PC-9 (cell line): Measurements from ENCODE around the gene ZNF236. TPM values are rescaled to one million over a fixed set of nuclear protein-coding genes. Genes with fewer than 3 reads are reported as not detected.

Experiments used
- BruUV-seq: library from RNA; stranded (reverse); fragments of 400-500 nt; replicated peaks from 2 replicates; lab custom pipeline; 2021; lab: Mats Ljungman, UMichigan
- CTCF ChIA-PET: fragments of 300-600 bp; sonication (Branson Sonifier 250); formaldehyde crosslinking; loops from one replicate; lab custom pipeline; 2022; ENCODE audit warnings: antibody characterized with exemption; lab: Charles Lee
- POLR2A ChIA-PET: fragments of 300-600 bp; sonication (Branson Sonifier 250); formaldehyde crosslinking; loops from one replicate; lab custom pipeline; 2022; ENCODE audit warnings: antibody characterized with exemption; ENCODE audit not compliant: unreplicated experiment; lab: Charles Lee
- DNase-seq, 2 experiments: peaks; one replicate each; pipeline versions ENCODE4 v3.0.0 to v3.0.0-alpha.2; 2015 to 2022; ENCODE audit warnings: mixed read lengths in 1 of 2
- H2AFZ ChIP-seq: fragments of 200-600 bp; sonication (generic); 2 replicates; pipeline ENCODE4 v1.8.1; 2017; ENCODE audit warnings: antibody characterized with exemption
- H3F3A ChIP-seq: fragments of 200-600 bp; sonication (generic); 2 replicates; pipeline ENCODE4 v1.8.1; 2017; ENCODE audit warnings: antibody characterized with exemption, mild to moderate bottlenecking, low read depth; ENCODE audit not compliant: insufficient read depth
- H3K27ac ChIP-seq: fragments of 200-600 bp; sonication (generic); 2 replicates; pipeline ENCODE4 v1.6.1; 2016; ENCODE audit warnings: mixed run types
- H3K27me3 ChIP-seq: fragments of 200-600 bp; sonication (generic); 2 replicates; pipeline ENCODE4 v1.6.1; 2016; ENCODE audit warnings: low read depth, mixed run types; ENCODE audit not compliant: insufficient read depth
- H3K36me3 ChIP-seq: fragments of 200-600 bp; sonication (generic); 2 replicates; pipeline ENCODE4 v1.6.1; 2016; ENCODE audit warnings: low read depth, mixed run types
- H3K4me1 ChIP-seq: fragments of 200-600 bp; sonication (generic); replicated peaks from 2 replicates; pipeline ENCODE4 v1.6.1; 2016; ENCODE audit warnings: mixed run types; ENCODE audit not compliant: insufficient read depth
- H3K4me2 ChIP-seq: fragments of 200-600 bp; sonication (generic); 2 replicates; pipeline ENCODE4 v1.6.1; 2017; ENCODE audit warnings: mixed run types
- H3K4me3 ChIP-seq: fragments of 200-600 bp; sonication (generic); 2 replicates; pipeline ENCODE4 v1.6.1; 2016; ENCODE audit warnings: mixed run types
- H3K79me2 ChIP-seq: fragments of 200-600 bp; sonication (generic); 2 replicates; pipeline ENCODE4 v1.6.1; 2017; ENCODE audit warnings: low read depth, mixed run types
- H3K9me2 ChIP-seq: fragments of 200-600 bp; sonication (generic); 2 replicates; pipeline ENCODE4 v1.8.1; 2017; ENCODE audit warnings: mild to moderate bottlenecking; ENCODE audit not compliant: insufficient read depth
- H3K9me3 ChIP-seq: fragments of 200-600 bp; sonication (generic); 2 replicates; pipeline ENCODE4 v1.8.1; 2016; ENCODE audit warnings: low read depth; ENCODE audit not compliant: insufficient read depth
- H4K20me1 ChIP-seq: fragments of 200-600 bp; sonication (generic); 2 replicates; pipeline ENCODE4 v1.8.1; 2017; ENCODE audit not compliant: insufficient read depth
- EZH2 ChIP-seq: fragments of 200-600 bp; sonication (generic); IDR thresholded peaks from 2 replicates; pipeline ENCODE4 v1.8.0; 2017; ENCODE audit warnings: antibody characterized with exemption, low read depth
- intact Hi-C: fragments of 100-400 bp; cut with micrococcal nuclease; formaldehyde crosslinking; loops from one replicate; pipeline ENCODE4 v1.10.0; 2022; ENCODE audit not compliant: unreplicated experiment
- total RNA-seq: library from RNA; stranded (reverse); gene quantifications from 2 replicates; pipeline ENCODE4 v1.2.3, GENCODE V29; 2021
- TF ChIP-seq, protein P1 (sequence below): fragments of 200-600 bp; sonication (generic); conservative IDR thresholded peaks from 2 replicates; pipeline ENCODE4 v1.6.1; 2017; ENCODE audit warnings: mixed run types, antibody characterized with exemption, mild to moderate bottlenecking, moderate library complexity

Gene ZNF236
- total RNA-seq, 1 experiment from 2014 or later = 10.8 TPM

DNA sequence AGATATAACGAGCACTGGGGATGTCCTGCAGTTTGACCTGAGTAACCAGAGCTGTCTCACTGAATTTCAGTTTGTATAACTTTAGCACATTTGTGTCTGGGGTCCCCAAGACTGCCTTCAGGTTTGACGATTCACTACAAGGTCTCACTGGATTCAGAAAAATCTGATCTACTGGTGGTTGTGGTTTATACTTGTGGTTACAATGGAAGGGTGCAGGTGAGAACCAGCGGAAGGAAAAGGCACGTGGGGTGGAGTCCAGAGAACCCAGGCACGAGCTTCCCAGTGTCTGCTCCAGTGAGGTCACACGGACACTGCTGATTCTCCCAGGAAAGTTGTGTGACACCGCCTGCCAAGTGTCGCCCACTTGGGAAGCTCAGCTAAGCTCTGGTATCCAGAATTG, 126.0 kb downstream of the ZNF236 start:
- TF ChIP-seq EZH2 = no peak
- TF ChIP-seq, protein P1, sequence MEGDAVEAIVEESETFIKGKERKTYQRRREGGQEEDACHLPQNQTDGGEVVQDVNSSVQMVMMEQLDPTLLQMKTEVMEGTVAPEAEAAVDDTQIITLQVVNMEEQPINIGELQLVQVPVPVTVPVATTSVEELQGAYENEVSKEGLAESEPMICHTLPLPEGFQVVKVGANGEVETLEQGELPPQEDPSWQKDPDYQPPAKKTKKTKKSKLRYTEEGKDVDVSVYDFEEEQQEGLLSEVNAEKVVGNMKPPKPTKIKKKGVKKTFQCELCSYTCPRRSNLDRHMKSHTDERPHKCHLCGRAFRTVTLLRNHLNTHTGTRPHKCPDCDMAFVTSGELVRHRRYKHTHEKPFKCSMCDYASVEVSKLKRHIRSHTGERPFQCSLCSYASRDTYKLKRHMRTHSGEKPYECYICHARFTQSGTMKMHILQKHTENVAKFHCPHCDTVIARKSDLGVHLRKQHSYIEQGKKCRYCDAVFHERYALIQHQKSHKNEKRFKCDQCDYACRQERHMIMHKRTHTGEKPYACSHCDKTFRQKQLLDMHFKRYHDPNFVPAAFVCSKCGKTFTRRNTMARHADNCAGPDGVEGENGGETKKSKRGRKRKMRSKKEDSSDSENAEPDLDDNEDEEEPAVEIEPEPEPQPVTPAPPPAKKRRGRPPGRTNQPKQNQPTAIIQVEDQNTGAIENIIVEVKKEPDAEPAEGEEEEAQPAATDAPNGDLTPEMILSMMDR = no peak
- intact Hi-C loops = no loop called here
- Histone ChIP-seq H3K27ac (no peak overlapping the region), H2AFZ (no peak overlapping the region), H3K9me2 (no peaks in the 10 kb centered on the region), H3K36me3 (no peaks in the 10 kb centered on the region), H3F3A (no peaks in the 10 kb centered on the region), H3K4me3 (no peak overlapping the region), H3K9me3 (no peaks in the 10 kb centered on the region), H3K4me2 (no peak overlapping the region), H3K27me3 (no peaks in the 10 kb centered on the region), H3K4me1 (no peaks in the 10 kb centered on the region), H4K20me1 (no peaks in the 10 kb centered on the region), H3K79me2 (no peaks in the 10 kb centered on the region)
- ChIA-PET CTCF (no interaction called here), POLR2A (no interaction called here)
- no peak for DNase-seq
- no TSS peak for BruUV-seq

GRCh38 chr18:76951456-76952247, 129.3 kb downstream of the ZNF236 start:
- intact Hi-C loops = no loop called here
- no TSS peak for BruUV-seq
- no peaks in the 10 kb centered on the region for H3K36me3 ChIP-seq
- no peaks in the 10 kb centered on the region for H3K27me3 ChIP-seq
- H3K27ac ChIP-seq = no peak overlapping the region
- no peaks in the 10 kb centered on the region for H3K9me3 ChIP-seq
- ChIA-PET POLR2A (no interaction called here), CTCF (no interaction called here)
- H2AFZ ChIP-seq = no peak overlapping the region
- TF ChIP-seq EZH2 = no peak
- TF ChIP-seq, protein P1 = no peak
- H3K9me2 ChIP-seq = no peaks in the 10 kb centered on the region
- H3K4me1 ChIP-seq = no peaks in the 10 kb centered on the region
- no peaks in the 10 kb centered on the region for H3K79me2 ChIP-seq
- no peaks in the 10 kb centered on the region for H4K20me1 ChIP-seq
- no peak overlapping the region for H3K4me2 ChIP-seq
- H3F3A ChIP-seq = no peaks in the 10 kb centered on the region
- no peak for DNase-seq
- H3K4me3 ChIP-seq = no peak overlapping the region

DNA sequence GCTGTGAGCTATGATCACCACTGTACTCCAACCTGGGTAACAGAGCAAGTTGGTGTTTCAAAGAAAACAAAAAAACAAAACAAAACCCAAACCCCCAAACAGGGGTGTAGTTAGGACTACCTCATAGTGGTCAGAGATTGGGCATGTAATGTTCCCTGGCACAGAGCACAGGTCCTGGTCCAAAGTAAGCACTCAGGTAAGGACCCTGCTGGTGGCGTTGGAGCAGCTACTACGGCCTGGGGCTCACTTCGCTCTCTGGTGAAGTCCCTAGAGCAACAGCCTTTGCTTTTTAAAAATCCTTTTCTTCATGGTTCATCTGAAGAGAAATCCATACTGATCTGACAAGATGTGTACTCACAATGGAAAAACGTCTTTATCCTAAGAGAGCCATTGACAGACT, 130.4 kb downstream of the ZNF236 start:
- no peaks in the 10 kb centered on the region for H4K20me1 ChIP-seq

More for the DNA sequence above, 130.4 kb downstream of the ZNF236 start:
- no peaks in the 10 kb centered on the region for H3K79me2 ChIP-seq
- H3K4me3 ChIP-seq = no peak overlapping the region
- H3K27ac ChIP-seq = no peak overlapping the region
- H3K4me2 ChIP-seq = no peak overlapping the region
- no peaks in the 10 kb centered on the region for H3K9me2 ChIP-seq
- H3K9me3 ChIP-seq = no peaks in the 10 kb centered on the region
- TF ChIP-seq, protein P1 = no peak
- TF ChIP-seq EZH2 = no peak
- H3F3A ChIP-seq = no peaks in the 10 kb centered on the region
- ChIA-PET POLR2A (no interaction called here), CTCF (no interaction called here)
- no peaks in the 10 kb centered on the region for H3K27me3 ChIP-seq
- intact Hi-C loops = no loop called here
- no peaks in the 10 kb centered on the region for H3K36me3 ChIP-seq
- DNase-seq = no peak
- no TSS peak for BruUV-seq
- no peak overlapping the region for H2AFZ ChIP-seq
- no peaks in the 10 kb centered on the region for H3K4me1 ChIP-seq
